Pons (tissue), 1 donor: ENCODE results near the gene NAA20.
"Not testable (repeated sequence)": the region's sequence is repeated elsewhere in the genome, so short reads cannot be mapped to it uniquely, and the experiment has no call there.

Source experiments
- DNase-seq: peaks from one replicate; pipeline ENCODE4 v3.0.0-alpha.2; 2016; ENCODE audit warnings: low spot score

NAA20 gene

GRCh38 chr20:19991854-19992253, 25.3 kb upstream of the NAA20 start:
- DNase-seq, result no peak

GRCh38 chr20:19992996-19993908, 23.9 kb upstream of the NAA20 start:
- peak; percentile 62 for DNase-seq

DNA sequence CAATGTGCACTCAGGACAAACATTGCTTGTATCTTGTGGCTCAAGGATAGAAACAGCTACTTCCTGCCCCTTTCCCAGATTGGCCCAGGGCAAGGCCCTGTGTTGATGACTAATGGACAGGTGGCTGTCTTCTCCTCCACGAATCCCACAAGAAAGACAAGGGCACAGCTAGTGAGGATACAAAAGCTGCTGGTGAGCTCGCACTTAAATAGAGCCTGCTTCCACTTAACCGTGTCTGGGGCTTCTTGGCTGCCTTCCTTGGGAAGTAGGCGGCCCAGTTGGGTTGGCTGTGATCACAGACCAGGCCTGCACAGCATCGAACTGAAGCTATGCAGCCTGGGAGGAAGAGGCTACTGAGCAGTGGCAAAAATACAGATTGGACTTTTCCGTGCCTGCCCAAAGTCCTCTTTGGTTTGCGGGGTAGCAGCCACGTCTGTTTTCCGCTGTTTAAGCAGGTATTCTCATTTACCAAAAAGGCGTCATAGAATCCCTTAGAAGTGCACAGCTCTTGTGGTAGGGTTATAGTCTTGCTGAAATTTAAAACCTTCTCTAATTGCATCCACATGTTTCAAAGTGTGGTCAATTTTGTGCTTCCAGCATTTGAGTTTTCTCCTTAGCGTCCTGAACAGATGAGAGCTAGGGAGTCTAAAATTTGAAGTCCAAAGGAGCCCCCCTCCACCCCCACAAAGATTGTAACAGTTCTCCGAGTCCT, 23.0 kb upstream of the NAA20 start:
- DNase-seq, result no peak

- DNase-seq, result peak; percentile 83
These were observed 21.8 kb upstream of the NAA20 start for GRCh38 chr20:19995220-19995863.

GRCh38 chr20:19996222-19996621, 20.9 kb upstream of the NAA20 start:
- DNase-seq, result no peak

- no peak for DNase-seq
These were observed 20.2 kb upstream of the NAA20 start for GRCh38 chr20:19996917-19997316.

GRCh38 chr20:19998990-19999705, 18.0 kb upstream of the NAA20 start:
- DNase-seq, result no peak

- no peak for DNase-seq
These were observed 16.8 kb upstream of the NAA20 start for GRCh38 chr20:20000211-20000968.

DNA sequence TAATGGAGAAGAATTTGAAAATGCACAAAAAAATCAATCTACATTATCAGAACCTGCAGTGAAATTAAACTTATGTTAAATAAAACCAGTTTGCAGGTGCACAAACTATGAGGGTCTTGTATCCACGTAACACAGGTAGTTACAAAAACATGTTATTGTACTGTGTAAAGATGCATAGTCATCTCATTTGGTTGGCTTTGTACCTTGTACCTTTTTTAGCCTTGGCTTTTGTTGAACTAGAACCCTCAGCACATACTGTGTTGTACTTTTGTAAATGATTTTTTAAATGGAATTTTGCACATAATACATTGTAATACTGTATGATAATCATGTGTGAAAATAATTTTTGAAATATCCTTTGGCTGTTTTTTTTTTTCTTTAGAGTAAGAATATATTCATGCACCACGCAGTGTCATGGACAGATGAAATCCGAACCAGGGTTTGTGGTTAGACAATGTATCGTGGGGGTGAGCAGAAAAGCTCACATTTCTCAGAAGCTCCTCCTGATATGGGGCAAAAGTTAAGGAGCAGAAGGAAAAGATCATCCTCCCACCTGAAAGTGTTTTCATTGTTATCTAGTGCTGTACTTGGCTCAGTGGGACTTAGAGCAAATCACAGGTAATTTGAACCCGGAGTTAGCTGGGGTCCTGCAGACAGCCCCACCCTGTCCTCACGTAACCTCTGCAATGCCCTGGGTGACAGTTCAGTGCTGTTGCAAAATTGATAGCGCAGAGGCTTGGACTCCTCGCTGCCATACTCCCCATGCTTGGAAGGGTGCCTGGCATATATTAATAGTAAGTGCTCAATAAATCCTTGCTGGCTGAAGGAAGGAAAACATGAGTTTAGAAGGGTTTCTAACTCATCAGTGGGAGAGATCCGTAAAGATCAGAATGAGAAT, 14.8 kb upstream of the NAA20 start:
- DNase-seq, result no peak

DNA sequence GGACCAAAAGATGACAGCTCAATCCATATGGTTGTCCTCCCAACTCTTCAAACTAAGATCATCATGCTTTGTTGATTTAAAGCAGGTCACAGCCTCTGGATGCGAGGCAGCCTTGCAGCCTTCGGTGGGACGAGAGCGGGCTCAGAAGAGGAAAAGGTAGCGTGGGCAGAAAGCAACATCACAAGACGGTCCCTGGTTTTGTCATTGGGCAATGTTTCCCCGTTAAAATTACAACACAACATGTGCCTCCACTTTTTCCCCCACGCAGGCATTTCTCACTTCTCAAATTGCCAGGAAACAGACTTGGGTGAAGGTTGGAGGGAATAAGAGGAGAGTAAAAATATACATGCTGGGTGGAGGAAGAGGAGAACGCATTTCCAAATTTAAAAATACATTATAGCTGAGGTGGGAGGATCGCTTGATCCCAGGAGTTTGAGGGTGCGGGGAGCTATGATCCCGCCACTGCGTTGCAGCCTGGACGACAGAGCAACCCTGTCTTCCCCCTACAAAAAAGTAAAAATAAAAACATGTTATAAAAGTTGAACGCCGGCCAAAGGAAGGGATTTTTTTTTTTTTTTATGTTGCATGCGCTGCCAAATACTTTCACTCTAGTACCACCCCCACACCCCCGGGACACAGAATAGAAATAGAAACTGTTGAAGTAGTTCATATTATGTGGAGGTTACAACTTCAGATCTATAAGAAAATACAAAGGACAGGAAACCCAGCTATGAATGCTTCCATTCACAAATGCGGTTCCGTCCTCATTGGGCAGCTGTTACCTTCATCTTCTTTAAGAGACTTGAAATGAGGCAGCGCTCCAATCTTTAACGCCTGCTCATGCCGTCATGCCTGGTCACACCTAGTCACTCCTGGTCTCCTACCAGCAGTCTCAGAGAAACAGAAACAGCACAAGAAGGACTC, 13.9 kb upstream of the NAA20 start:
- peak; percentile 84 for DNase-seq

DNA sequence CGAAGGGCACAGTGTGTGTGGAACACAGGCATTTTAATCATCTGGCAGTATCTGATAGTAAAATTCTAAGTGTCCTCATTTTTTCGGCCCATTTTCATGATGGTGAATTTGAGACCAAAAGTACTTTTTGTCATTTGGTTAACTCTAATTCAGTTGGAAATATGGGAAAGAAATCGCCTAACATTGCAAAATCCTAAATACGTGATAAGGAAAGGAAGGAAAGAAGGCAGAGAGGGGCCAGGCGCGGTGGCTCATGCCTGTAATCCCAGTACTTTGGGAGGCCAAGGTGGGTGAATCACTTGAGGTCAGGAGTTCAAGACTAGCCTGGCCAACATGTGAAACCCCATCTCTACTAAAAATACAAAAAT, 13.2 kb upstream of the NAA20 start:
- not testable (repeated sequence) for DNase-seq

DNA sequence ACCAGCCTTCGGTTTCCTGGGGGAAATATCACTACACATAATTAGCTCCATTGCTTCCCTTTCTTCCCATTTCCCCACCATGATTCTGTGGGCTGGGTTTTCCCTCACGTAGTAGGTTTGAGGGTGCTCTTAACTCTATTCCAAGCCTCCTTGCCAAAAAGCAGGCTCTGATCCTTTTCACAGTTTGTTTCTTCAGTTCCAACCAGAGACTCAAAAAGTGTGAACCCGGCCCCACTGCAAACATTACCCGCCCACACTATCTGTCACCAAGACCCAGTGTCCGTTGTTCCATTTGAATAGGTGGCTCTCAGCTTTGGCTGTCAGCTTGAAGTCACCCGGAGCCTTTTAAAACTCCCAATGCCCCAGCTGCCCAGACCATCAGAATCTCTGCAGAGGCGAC, 11.8 kb upstream of the NAA20 start:
- DNase-seq, result no peak

GRCh38 chr20:20009784-20010253, 7.3 kb upstream of the NAA20 start:
- no peak for DNase-seq

- peak; percentile 74 for DNase-seq
These were observed 6.3 kb upstream of the NAA20 start for GRCh38 chr20:20010639-20011500.

DNA sequence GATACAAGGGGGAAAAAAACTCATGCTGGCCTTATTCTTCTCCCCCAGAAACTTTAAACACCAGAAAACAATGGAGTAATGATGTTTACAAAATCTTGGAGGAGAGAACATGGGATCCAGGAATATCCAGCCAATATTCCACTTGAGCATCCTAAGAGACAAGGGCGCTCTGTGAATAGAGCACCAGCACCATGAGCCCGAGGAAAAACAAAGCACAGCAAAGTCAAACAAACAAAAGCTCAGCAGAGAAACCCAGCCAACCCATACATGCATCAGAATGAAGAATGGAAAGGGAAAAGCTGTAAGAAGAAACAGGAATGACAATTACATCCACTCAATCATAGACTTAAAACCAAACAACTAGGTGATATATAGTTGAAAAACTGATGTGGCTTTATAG, 4.6 kb upstream of the NAA20 start:
- peak; percentile 97 for DNase-seq

GRCh38 chr20:20014659-20015058, 2.5 kb upstream of the NAA20 start:
- DNase-seq, result no peak

- DNase-seq, result no peak
These were observed 653 bp downstream of the NAA20 start for GRCh38 chr20:20017844-20018185.

- no peak for DNase-seq
These were observed 1.2 kb downstream of the NAA20 start for GRCh38 chr20:20018366-20018765.
